IgD-negative memory B cell (primary cell): Measurements from ENCODE around the gene AQP12B. TPM values are rescaled to one million over a fixed set of nuclear protein-coding genes. Genes with fewer than 3 reads are reported as not detected.
"Not testable (repeated sequence)": the region's sequence is repeated elsewhere in the genome, so short reads cannot be mapped to it uniquely, and the experiment has no call there.

ENCODE experiments used
- H3K27ac Mint-ChIP-seq, 3 donors: one replicate each; pipeline ENCODE4 v1.8.0; 2020 to 2022; ENCODE audit warnings: mild to moderate bottlenecking in 3 of 3, mixed read lengths in 3 of 3, moderate library complexity in 1 of 3
- H3K27me3 Mint-ChIP-seq: one replicate; pipeline ENCODE4 v1.8.0; 2021; ENCODE audit warnings: mixed read lengths
- H3K36me3 Mint-ChIP-seq: one replicate; pipeline ENCODE4 v1.8.0; 2020; ENCODE audit warnings: mild to moderate bottlenecking, mixed read lengths
- H3K4me1 Mint-ChIP-seq, 3 donors: one replicate each; pipeline ENCODE4 v1.8.0; 2020 to 2022; ENCODE audit warnings: mixed read lengths in 3 of 3, mild to moderate bottlenecking in 1 of 3
- H3K4me3 Mint-ChIP-seq, 4 donors: one replicate each; pipeline ENCODE4 v1.8.0; 2020 to 2022; ENCODE audit warnings: mild to moderate bottlenecking in 4 of 4, mixed read lengths in 4 of 4, moderate library complexity in 3 of 4
- H3K9me3 Mint-ChIP-seq, 3 donors: one replicate each; pipeline ENCODE4 v1.8.0; 2020 to 2021; ENCODE audit warnings: mixed read lengths in 3 of 3, mild to moderate bottlenecking in 1 of 3
- polyA plus RNA-seq: library from polyadenylated mRNA; unstranded; fragments of 300-500 nt; fragmentation: Illumina TruSeq; gene quantifications from one replicate; pipeline ENCODE4 v1.2.3, GENCODE V29; 2021

AQP12B gene
- not detected for polyA plus RNA-seq

GRCh38 chr2:240682431-240683224 lies at the start of gene AQP12B:
TSS of gene AQP12B (minus strand) at chr2:240682885. CDS start at chr2:240682837, 48 bp downstream.
- not testable (repeated sequence) for H3K36me3 Mint-ChIP-seq, H3K27me3 Mint-ChIP-seq, H3K27ac Mint-ChIP-seq, H3K4me1 Mint-ChIP-seq, H3K9me3 Mint-ChIP-seq
- peak within 1 kb of the TSS in 1 of 4 donors; percentile 65 for H3K4me3 Mint-ChIP-seq

GRCh38 chr2:240732184-240732583 lies 49.5 kb upstream of the AQP12B start:
- Mint-ChIP-seq H3K4me3 (no peak overlapping the region), H3K36me3 (no peaks in the 10 kb centered on the region), H3K4me1 (peaks cover 0 to under 1% (median 0%) of the 10 kb centered on the region in 3 donors), H3K27me3 (peaks cover 5% of the 10 kb centered on the region), H3K9me3 (no peaks in the 10 kb centered on the region), H3K27ac (no peak overlapping the region)

- no peaks in the 10 kb centered on the region for H3K4me1 Mint-ChIP-seq
- no peaks in the 10 kb centered on the region for H3K36me3 Mint-ChIP-seq
- peaks cover 5% of the 10 kb centered on the region for H3K27me3 Mint-ChIP-seq
- no peak overlapping the region for H3K4me3 Mint-ChIP-seq
- H3K27ac Mint-ChIP-seq: no peak overlapping the region
- H3K9me3 Mint-ChIP-seq: no peaks in the 10 kb centered on the region
Measured at GRCh38 chr2:240731178-240731545, 48.5 kb upstream of the AQP12B start.

GRCh38 chr2:240730501-240731177 lies 48.0 kb upstream of the AQP12B start:
- Mint-ChIP-seq H3K4me1 (no peaks in the 10 kb centered on the region), H3K4me3 (no peak overlapping the region), H3K27ac (no peak overlapping the region), H3K9me3 (no peaks in the 10 kb centered on the region), H3K27me3 (peaks cover 5% of the 10 kb centered on the region), H3K36me3 (no peaks in the 10 kb centered on the region)

GRCh38 chr2:240728827-240729226 lies 46.1 kb upstream of the AQP12B start:
- Mint-ChIP-seq H3K27ac (no peak overlapping the region), H3K36me3 (no peaks in the 10 kb centered on the region), H3K27me3 (peaks cover 5% of the 10 kb centered on the region), H3K9me3 (no peaks in the 10 kb centered on the region), H3K4me3 (no peak overlapping the region), H3K4me1 (no peaks in the 10 kb centered on the region)

GRCh38 chr2:240728361-240728760 lies 45.7 kb upstream of the AQP12B start:
- Mint-ChIP-seq H3K27me3 (peaks cover 5% of the 10 kb centered on the region), H3K4me1 (no peaks in the 10 kb centered on the region), H3K4me3 (no peak overlapping the region), H3K27ac (peak overlapping the region in 1 of 3 donors; percentile 41), H3K9me3 (no peaks in the 10 kb centered on the region), H3K36me3 (no peaks in the 10 kb centered on the region)

- H3K36me3 Mint-ChIP-seq: no peaks in the 10 kb centered on the region
- no peaks in the 10 kb centered on the region for H3K4me1 Mint-ChIP-seq
- H3K4me3 Mint-ChIP-seq: no peak overlapping the region
- H3K9me3 Mint-ChIP-seq: no peaks in the 10 kb centered on the region
- peaks cover 5% of the 10 kb centered on the region for H3K27me3 Mint-ChIP-seq
- peak overlapping the region in 1 of 3 donors; percentile 41 for H3K27ac Mint-ChIP-seq
Measured at GRCh38 chr2:240727913-240728312, 45.2 kb upstream of the AQP12B start.

- Mint-ChIP-seq H3K27ac (no peak overlapping the region), H3K4me1 (no peaks in the 10 kb centered on the region), H3K27me3 (peaks cover 5% of the 10 kb centered on the region), H3K36me3 (no peaks in the 10 kb centered on the region), H3K9me3 (no peaks in the 10 kb centered on the region), H3K4me3 (no peak overlapping the region)
Measured at GRCh38 chr2:240727439-240727838, 44.8 kb upstream of the AQP12B start.

- Mint-ChIP-seq H3K27me3 (peaks cover 5% of the 10 kb centered on the region), H3K36me3 (no peaks in the 10 kb centered on the region), H3K9me3 (no peaks in the 10 kb centered on the region), H3K4me1 (no peaks in the 10 kb centered on the region), H3K27ac (no peak overlapping the region), H3K4me3 (no peak overlapping the region)
Measured at GRCh38 chr2:240726876-240727275, 44.2 kb upstream of the AQP12B start.

- Mint-ChIP-seq H3K27me3 (peaks cover 2% of the 10 kb centered on the region), H3K4me1 (no peaks in the 10 kb centered on the region), H3K27ac (no peak overlapping the region), H3K36me3 (no peaks in the 10 kb centered on the region), H3K4me3 (no peak overlapping the region), H3K9me3 (no peaks in the 10 kb centered on the region)
Measured at GRCh38 chr2:240725671-240726070, 43.0 kb upstream of the AQP12B start.

- H3K4me1 Mint-ChIP-seq: no peaks in the 10 kb centered on the region
- no peaks in the 10 kb centered on the region for H3K9me3 Mint-ChIP-seq
- no peaks in the 10 kb centered on the region for H3K36me3 Mint-ChIP-seq
- H3K27ac Mint-ChIP-seq: no peak overlapping the region
- no peak overlapping the region for H3K4me3 Mint-ChIP-seq
- peaks cover 2% of the 10 kb centered on the region for H3K27me3 Mint-ChIP-seq
Measured at GRCh38 chr2:240725266-240725665, 42.6 kb upstream of the AQP12B start.

- Mint-ChIP-seq H3K36me3 (no peaks in the 10 kb centered on the region), H3K27ac (no peak overlapping the region), H3K27me3 (no peaks in the 10 kb centered on the region), H3K4me3 (no peak overlapping the region), H3K4me1 (no peaks in the 10 kb centered on the region), H3K9me3 (no peaks in the 10 kb centered on the region)
Measured at GRCh38 chr2:240724431-240724830, 41.7 kb upstream of the AQP12B start.

GRCh38 chr2:240723851-240724250 lies 41.2 kb upstream of the AQP12B start:
- no peak overlapping the region for H3K4me3 Mint-ChIP-seq
- H3K27me3 Mint-ChIP-seq: no peaks in the 10 kb centered on the region
- H3K4me1 Mint-ChIP-seq: no peaks in the 10 kb centered on the region
- H3K27ac Mint-ChIP-seq: no peak overlapping the region
- H3K36me3 Mint-ChIP-seq: no peaks in the 10 kb centered on the region
- H3K9me3 Mint-ChIP-seq: no peaks in the 10 kb centered on the region

- no peaks in the 10 kb centered on the region for H3K36me3 Mint-ChIP-seq
- H3K4me3 Mint-ChIP-seq: no peak overlapping the region
- no peaks in the 10 kb centered on the region for H3K9me3 Mint-ChIP-seq
- no peaks in the 10 kb centered on the region for H3K4me1 Mint-ChIP-seq
- H3K27me3 Mint-ChIP-seq: no peaks in the 10 kb centered on the region
- peak overlapping the region in 1 of 3 donors; percentile 74 for H3K27ac Mint-ChIP-seq
Measured at GRCh38 chr2:240722796-240723735, 40.4 kb upstream of the AQP12B start.

- Mint-ChIP-seq H3K4me1 (no peaks in the 10 kb centered on the region), H3K4me3 (no peak overlapping the region), H3K27me3 (no peaks in the 10 kb centered on the region), H3K9me3 (no peaks in the 10 kb centered on the region), H3K36me3 (no peaks in the 10 kb centered on the region), H3K27ac (no peak overlapping the region)
Measured at GRCh38 chr2:240722376-240722775, 39.7 kb upstream of the AQP12B start.
